ENCODE measurements around the gene E2F2. TPM values are rescaled to one million over a fixed set of nuclear protein-coding genes. Genes with fewer than 3 reads are reported as not detected.

E2F2 gene, protein sequence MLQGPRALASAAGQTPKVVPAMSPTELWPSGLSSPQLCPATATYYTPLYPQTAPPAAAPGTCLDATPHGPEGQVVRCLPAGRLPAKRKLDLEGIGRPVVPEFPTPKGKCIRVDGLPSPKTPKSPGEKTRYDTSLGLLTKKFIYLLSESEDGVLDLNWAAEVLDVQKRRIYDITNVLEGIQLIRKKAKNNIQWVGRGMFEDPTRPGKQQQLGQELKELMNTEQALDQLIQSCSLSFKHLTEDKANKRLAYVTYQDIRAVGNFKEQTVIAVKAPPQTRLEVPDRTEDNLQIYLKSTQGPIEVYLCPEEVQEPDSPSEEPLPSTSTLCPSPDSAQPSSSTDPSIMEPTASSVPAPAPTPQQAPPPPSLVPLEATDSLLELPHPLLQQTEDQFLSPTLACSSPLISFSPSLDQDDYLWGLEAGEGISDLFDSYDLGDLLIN
- polyA plus RNA-seq: 2.2 TPM

- Mint-ChIP-seq H3K27ac (peak within 1 kb of the TSS; percentile 40 to 88 (median 67)), H3K27me3 (no peaks in the 10 kb centered on the region), H3K4me3 (peak within 1 kb of the TSS; percentile 73 to 95 (median 92)), H3K9me3 (no peaks in the 10 kb centered on the region), H3K4me1 (peaks cover 56 to 67% (median 57%) of the 10 kb centered on the region in 3 donors), H3K36me3 (no peaks in the 10 kb centered on the region)
Observed at GRCh38 chr1:23530747-23531561, at the start of gene E2F2. Gene E2F2, minus strand, starts transcription at chr1:23531233. Its CDS starts 440 bp downstream, at chr1:23530793.

GRCh38 chr1:23578997-23579363 is 47.9 kb upstream of the E2F2 start:
- Mint-ChIP-seq H3K27ac (peak overlapping the region in 2 of 3 donors; percentile 10 to 68), H3K27me3 (no peaks in the 10 kb centered on the region), H3K4me1 (peaks cover 41 to 58% (median 51%) of the 10 kb centered on the region in 3 donors), H3K36me3 (peaks cover 2% of the 10 kb centered on the region), H3K9me3 (peaks cover 0 to 6% (median 2%) of the 10 kb centered on the region in 3 donors), H3K4me3 (no peak overlapping the region)

DNA sequence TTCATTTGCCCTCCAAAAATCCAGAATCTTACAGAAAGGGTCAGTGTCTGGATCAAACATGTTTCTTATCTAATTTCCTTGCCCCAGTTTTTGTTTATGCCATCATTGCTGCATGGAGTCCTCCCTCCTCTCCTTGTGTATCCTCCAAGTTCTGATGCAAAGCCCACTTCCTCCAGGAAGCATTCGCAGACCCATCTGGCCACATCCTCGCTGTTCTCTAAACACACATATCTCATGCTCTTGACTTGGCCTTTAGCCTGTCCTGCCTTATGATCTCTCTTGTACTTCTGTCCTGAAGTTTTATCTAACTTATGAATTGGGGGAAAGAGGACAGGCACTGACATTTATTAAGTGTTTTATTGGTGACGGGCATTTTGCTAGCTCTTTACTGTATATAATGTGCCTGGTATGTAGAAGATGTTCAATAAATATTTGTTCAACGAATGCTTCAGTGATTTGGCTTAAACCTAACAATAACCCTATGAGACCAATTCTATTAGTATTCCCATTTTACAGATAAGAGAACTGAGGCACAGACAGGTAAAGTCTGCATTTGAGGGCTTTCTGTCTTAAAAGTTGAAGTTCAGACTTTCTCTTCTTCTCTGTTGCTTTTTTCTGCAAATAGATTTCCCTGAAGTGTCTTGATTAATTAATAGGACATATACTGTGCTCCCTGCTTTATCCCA is 47.4 kb upstream of the E2F2 start:
- peak overlapping the region; percentile 4 to 74 (median 12) for H3K4me3 Mint-ChIP-seq
- peaks cover 41 to 61% (median 54%) of the 10 kb centered on the region in 3 donors for H3K4me1 Mint-ChIP-seq
- peak overlapping the region in 2 of 3 donors; percentile 10 to 68 for H3K27ac Mint-ChIP-seq
- peaks cover 2% of the 10 kb centered on the region for H3K36me3 Mint-ChIP-seq
- peaks cover 0 to 6% (median 2%) of the 10 kb centered on the region in 3 donors for H3K9me3 Mint-ChIP-seq
- no peaks in the 10 kb centered on the region for H3K27me3 Mint-ChIP-seq

- Mint-ChIP-seq H3K4me1 (peaks cover 41 to 61% (median 52%) of the 10 kb centered on the region in 3 donors), H3K27me3 (no peaks in the 10 kb centered on the region), H3K27ac (peak overlapping the region; percentile 90 to 95 (median 91))
Observed at GRCh38 chr1:23577056-23578004, 46.3 kb upstream of the E2F2 start.

DNA sequence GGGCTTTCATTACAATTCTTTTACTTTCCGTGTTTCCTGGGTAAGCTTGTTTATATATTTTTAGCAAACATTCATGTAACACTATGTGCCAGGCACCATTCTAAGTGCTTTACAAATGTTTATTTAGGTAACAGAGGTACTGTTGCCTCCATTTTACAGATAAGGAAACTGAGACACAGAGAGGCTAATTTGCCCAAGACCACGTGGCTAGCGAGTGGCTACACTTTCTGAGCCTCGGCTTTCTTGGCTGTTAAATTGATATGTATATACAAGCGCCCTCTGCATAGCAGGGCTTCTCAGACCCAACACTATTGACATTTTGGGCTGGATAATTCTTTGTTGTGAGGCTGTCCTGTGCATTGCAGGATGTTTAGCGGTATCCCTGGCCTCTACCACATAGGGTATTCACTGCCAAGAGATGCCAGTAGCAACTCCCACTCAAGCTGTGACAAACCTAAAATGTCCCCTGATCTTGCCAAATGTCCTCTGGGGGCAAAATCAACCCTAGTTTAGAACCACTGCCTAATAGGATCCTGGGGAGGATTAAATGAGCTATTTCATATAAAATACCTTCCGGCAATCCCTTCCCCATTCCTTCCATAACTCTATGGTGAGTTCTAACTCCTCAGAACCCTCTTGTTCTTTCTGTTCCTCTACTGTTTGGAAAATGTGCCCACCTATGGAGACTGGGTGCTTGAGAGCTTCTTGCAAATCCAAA is 45.5 kb upstream of the E2F2 start:
- Mint-ChIP-seq H3K36me3 (peaks cover 2% of the 10 kb centered on the region), H3K4me1 (peaks cover 41 to 62% (median 50%) of the 10 kb centered on the region in 3 donors), H3K9me3 (peaks cover 0 to 6% (median 2%) of the 10 kb centered on the region in 3 donors), H3K27me3 (no peaks in the 10 kb centered on the region), H3K4me3 (peak overlapping the region; percentile 73 to 93 (median 82)), H3K27ac (peak overlapping the region; percentile 90 to 95 (median 91))

More at GRCh38 chr1:23577056-23578004, 46.3 kb upstream of the E2F2 start:
- peaks cover 0 to 6% (median 2%) of the 10 kb centered on the region in 3 donors for H3K9me3 Mint-ChIP-seq
- H3K4me3 Mint-ChIP-seq: peak overlapping the region; percentile 73 to 93 (median 82)
- H3K36me3 Mint-ChIP-seq: peaks cover 2% of the 10 kb centered on the region

DNA sequence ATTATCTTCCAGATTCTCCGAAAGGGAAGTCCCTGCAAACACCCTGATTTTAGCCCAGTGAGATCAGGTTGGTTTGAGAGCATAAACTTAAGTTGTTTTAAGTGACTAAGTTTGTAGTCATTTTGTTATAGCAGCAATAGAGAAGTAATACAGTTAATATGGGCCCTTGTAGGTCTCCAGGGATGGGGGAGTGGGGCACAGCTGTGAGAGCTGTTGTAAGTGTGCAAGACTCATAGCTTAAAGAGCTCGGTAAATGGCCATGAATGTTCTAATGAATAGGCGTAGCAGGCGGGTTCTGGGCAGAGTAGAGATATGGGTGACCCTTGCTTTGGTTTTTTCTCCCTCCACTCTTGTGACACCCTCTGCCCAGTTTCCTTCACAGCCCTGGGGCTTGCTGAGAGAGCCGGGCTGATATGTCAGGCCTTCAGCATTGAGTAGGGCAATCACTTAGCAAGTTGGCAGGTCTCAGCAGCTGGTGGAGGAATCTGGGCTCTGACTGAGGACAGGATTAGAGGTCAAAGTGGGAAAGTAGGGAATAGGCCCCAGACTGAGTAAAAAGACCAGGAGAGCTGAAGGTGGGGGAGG is 44.3 kb upstream of the E2F2 start:
- peaks cover 41 to 62% (median 48%) of the 10 kb centered on the region in 3 donors for H3K4me1 Mint-ChIP-seq
- no peaks in the 10 kb centered on the region for H3K27me3 Mint-ChIP-seq
- H3K4me3 Mint-ChIP-seq: peak overlapping the region in 3 of 4 donors; percentile 62 to 90 (median 70)
- H3K36me3 Mint-ChIP-seq: peaks cover 2% of the 10 kb centered on the region
- H3K27ac Mint-ChIP-seq: peak overlapping the region; percentile 89 to 91 (median 90)
- peaks cover 0 to 6% (median 2%) of the 10 kb centered on the region in 3 donors for H3K9me3 Mint-ChIP-seq

- peaks cover 41 to 61% (median 48%) of the 10 kb centered on the region in 3 donors for H3K4me1 Mint-ChIP-seq
- peaks cover 0 to 6% (median 2%) of the 10 kb centered on the region in 3 donors for H3K9me3 Mint-ChIP-seq
- H3K27ac Mint-ChIP-seq: peak overlapping the region; percentile 88 to 91 (median 90)
- H3K27me3 Mint-ChIP-seq: no peaks in the 10 kb centered on the region
- peak overlapping the region; percentile 25 to 90 (median 66) for H3K4me3 Mint-ChIP-seq
- H3K36me3 Mint-ChIP-seq: peaks cover 2% of the 10 kb centered on the region
Observed at GRCh38 chr1:23574265-23574754, 43.3 kb upstream of the E2F2 start.

DNA sequence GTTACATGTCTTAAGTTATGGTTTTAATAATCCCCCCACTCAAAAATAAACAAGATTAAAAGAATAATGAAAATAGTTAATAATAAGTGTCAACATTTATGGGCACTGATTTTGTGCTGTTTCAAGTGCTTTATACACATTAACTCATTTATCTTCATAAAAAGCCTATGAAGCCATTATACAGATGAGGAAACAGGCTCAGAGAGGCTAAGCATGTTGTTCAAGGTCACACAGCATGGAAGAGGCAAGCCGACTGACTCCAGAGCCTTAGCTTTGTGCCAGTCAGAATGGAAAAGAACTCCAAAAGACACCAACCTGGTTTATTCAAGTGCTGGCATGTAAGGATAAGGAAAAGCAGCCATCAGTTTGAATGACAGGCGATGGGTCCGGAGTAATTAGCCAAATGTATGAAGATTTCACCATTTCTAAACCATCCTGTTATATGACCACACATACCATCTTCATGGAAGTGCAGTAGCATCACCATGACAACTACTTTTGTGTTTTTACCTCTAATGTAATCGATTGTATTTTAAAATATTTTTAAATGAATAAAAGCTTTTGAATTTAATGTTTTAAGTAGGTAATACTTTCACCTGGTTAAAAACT is 42.6 kb upstream of the E2F2 start:
- Mint-ChIP-seq H3K4me1 (peaks cover 42 to 58% (median 47%) of the 10 kb centered on the region in 3 donors), H3K27ac (peak overlapping the region; percentile 66 to 90 (median 88)), H3K36me3 (peaks cover 2% of the 10 kb centered on the region), H3K4me3 (peak overlapping the region in 1 of 4 donors; percentile 90), H3K27me3 (no peaks in the 10 kb centered on the region), H3K9me3 (peaks cover 0 to 6% (median 2%) of the 10 kb centered on the region in 3 donors)

GRCh38 chr1:23571465-23571864 is 40.4 kb upstream of the E2F2 start:
- Mint-ChIP-seq H3K4me3 (peak overlapping the region in 1 of 4 donors; percentile 58), H3K27me3 (peaks cover 4% of the 10 kb centered on the region), H3K4me1 (peaks cover 30 to 48% (median 44%) of the 10 kb centered on the region in 3 donors), H3K27ac (no peak overlapping the region), H3K36me3 (peaks cover 2% of the 10 kb centered on the region), H3K9me3 (peaks cover 0 to 6% (median 2%) of the 10 kb centered on the region in 3 donors)

- H3K4me1 Mint-ChIP-seq: peaks cover 26 to 41% (median 34%) of the 10 kb centered on the region in 3 donors
Observed at GRCh38 chr1:23570001-23570691, 39.1 kb upstream of the E2F2 start.

GRCh38 chr1:23568608-23569383 is 37.8 kb upstream of the E2F2 start:
- H3K27ac Mint-ChIP-seq: peak overlapping the region; percentile 46 to 82 (median 75)
- no peaks in the 10 kb centered on the region for H3K36me3 Mint-ChIP-seq
- H3K4me1 Mint-ChIP-seq: peaks cover 16 to 31% (median 24%) of the 10 kb centered on the region in 3 donors
- H3K9me3 Mint-ChIP-seq: no peaks in the 10 kb centered on the region
- peak overlapping the region; percentile 84 to 97 (median 92) for H3K4me3 Mint-ChIP-seq
- H3K27me3 Mint-ChIP-seq: peaks cover 4% of the 10 kb centered on the region

More at GRCh38 chr1:23570001-23570691, 39.1 kb upstream of the E2F2 start:
- Mint-ChIP-seq H3K4me3 (peak overlapping the region in 2 of 4 donors; percentile 78 to 88), H3K9me3 (peaks cover 0 to 5% (median 2%) of the 10 kb centered on the region in 3 donors), H3K27me3 (peaks cover 4% of the 10 kb centered on the region), H3K27ac (peak overlapping the region in 1 of 3 donors; percentile 37), H3K36me3 (peaks cover 2% of the 10 kb centered on the region)
